Stimulated activated CD8-positive, alpha-beta memory T cell treated with anti-CD3 and anti-CD28 coated beads, Interleukin-15, amount 100 ng/mL, for 1 hour (primary cell): ENCODE measurements around the gene TTC7B.

Source experiments
- DNase-seq: peaks from one replicate; pipeline ENCODE4 v3.0.0-alpha.2; 2020; ENCODE audit warnings: low read depth

TTC7B gene

GRCh38 chr14:90558041-90558982 is 257.9 kb downstream of the TTC7B start:
- no peak for DNase-seq

GRCh38 chr14:90557516-90557915 is 258.7 kb downstream of the TTC7B start:
- DNase-seq, result no peak

DNA sequence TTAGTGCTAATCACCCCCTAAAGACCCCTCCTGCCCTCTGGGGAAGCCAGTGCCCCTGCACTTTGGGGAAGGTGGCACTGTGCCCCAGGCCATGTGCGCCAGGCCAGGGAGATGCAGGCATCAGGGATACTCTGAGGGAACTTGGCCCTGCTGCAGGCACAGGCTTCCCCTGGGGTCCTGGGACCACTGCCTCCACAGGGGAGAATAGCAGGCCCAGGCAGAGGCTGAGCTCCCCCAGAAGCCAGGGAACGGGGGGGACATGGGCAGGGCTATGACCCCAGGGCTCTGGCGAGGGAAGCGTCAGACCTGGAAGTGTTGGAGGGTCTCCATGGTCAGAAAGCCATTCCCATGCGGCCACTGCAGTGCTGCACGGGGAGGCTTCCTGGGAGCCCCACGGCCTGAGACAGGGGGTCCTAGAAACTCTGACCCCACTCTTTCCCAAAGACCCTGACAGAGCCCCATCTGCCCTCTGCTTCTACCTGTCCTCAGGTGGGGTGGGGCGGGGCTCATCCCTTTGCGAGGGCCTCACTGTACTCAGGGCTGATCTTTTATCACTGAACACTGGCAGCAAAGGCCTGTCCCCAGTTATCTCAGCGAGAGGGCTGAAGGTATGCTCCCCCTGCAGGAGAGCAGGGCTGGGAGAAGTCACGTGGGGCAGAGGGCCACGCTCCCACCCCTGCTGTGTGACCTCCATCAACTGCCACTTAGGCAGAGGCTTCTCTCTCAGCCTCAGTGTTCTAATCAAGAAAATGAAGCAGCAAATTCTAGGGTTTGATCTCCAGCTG is 259.4 kb downstream of the TTC7B start:
- DNase-seq, result no peak

DNA sequence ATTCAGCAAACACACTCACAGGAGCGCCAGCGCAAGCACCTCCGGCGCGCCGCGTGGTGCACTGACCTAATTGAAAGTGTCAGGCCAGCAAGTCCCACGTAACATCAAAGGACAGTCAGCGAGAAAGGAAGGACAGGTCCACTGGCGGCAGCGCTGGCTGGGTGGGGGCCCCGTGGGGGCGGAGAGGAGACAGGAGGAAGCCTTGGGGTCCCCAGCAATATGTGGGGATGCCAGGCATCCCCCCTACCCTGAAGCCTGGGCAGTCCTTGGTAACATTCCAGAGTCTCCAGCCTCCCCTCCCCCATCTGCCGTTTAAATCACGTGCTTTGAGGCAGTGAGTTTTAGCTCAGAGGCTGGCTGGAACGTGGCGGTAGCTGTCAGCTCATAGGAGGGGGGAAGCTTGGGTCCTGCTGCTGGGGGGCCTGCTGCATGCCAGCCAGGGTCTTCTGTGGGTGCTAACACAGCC is 260.2 kb downstream of the TTC7B start:
- no peak for DNase-seq

- DNase-seq, result no peak
Measured at GRCh38 chr14:90555126-90556011, 260.9 kb downstream of the TTC7B start.

- no peak for DNase-seq
Measured at GRCh38 chr14:90554341-90554740, 261.9 kb downstream of the TTC7B start.

- no peak for DNase-seq
Measured at GRCh38 chr14:90553921-90554336, 262.3 kb downstream of the TTC7B start.

- no peak for DNase-seq
Measured at GRCh38 chr14:90553298-90553920, 262.8 kb downstream of the TTC7B start.

- DNase-seq, result no peak
Measured at GRCh38 chr14:90552465-90553297, 263.5 kb downstream of the TTC7B start.

GRCh38 chr14:90551733-90552464 is 264.3 kb downstream of the TTC7B start:
- no peak for DNase-seq

DNA sequence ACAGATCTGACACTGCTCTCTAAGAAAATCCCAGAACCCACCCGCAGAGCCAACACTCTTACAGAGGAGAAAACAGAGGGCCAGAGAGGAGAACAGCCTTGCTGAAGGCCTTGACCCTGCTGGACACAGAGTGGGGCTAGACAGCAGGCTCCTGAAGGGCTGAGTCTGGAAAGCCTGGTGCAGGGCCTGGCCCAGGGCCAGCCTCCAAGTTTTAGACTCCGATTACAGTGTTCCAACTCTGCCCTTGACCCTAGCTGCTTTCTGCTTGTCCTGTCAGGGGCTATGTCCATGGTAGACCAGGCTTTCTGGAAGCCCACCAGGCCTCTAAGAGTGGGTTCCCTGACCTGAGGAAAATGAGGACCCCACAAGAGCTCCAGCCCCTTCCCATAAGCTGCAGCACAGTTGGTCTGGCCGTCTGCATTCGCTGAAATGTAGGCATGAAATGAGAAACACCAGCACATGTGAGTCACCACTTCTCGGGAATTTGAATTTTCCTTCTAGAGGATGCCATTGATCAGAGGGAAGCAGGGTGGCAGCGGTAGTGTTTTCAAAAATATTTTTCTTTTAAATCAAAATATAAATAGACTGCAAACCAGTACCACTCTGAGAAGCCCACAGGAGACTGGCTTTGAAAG is 265.0 kb downstream of the TTC7B start:
- DNase-seq, result no peak

GRCh38 chr14:90549794-90550641 is 266.2 kb downstream of the TTC7B start:
- no peak for DNase-seq

GRCh38 chr14:90548455-90548854 is 267.8 kb downstream of the TTC7B start:
- DNase-seq, result no peak

DNA sequence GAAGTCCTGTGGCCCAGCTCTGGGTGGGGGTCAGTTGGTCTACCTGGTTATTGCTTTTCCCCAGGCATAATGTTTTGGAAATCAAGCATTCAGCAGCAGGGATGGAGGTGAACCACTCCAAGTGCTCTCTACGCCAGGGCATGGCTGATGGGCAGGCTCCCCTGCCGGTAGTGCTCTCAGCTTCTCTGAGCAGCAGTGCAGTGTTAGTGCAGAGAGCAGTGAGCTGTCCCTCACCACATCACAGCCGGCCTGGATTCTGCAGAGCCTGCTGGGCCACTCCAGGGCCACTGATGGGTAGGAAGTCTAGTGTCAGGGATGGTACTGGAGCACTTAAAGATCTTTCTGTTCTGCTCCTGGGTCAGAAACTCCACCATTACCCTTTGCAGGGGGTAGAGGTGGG is 268.3 kb downstream of the TTC7B start:
- no peak for DNase-seq

- DNase-seq, result no peak
Measured at GRCh38 chr14:90547250-90547649, 269.0 kb downstream of the TTC7B start.

GRCh38 chr14:90546767-90547166 is 269.5 kb downstream of the TTC7B start:
- no peak for DNase-seq

- no peak for DNase-seq
Measured at GRCh38 chr14:90545966-90546751, 270.1 kb downstream of the TTC7B start.

- DNase-seq, result no peak
Measured at GRCh38 chr14:90545382-90545781, 270.8 kb downstream of the TTC7B start.
